Loucy (cell line): ENCODE results near the gene PTPRN2.

ENCODE experiments used
- H2AFZ ChIP-seq: fragments of 200-600 bp; sonication (generic); 2 replicates; pipeline ENCODE4 v1.6.0; 2016; ENCODE audit warnings: antibody characterized with exemption, mild to moderate bottlenecking, low read length, moderate library complexity
- H3F3A ChIP-seq: fragments of 200-600 bp; 2 replicates; pipeline ENCODE4 v1.6.0; 2016; ENCODE audit warnings: antibody characterized with exemption, low read depth, mild to moderate bottlenecking
- H3K27me3 ChIP-seq: fragments of 200-600 bp; sonication (generic); 2 replicates; pipeline ENCODE4 v1.6.1; 2014; ENCODE audit warnings: low read length, mild to moderate bottlenecking; ENCODE audit not compliant: insufficient read depth, poor library complexity, severe bottlenecking
- H3K36me3 ChIP-seq: fragments of 200-600 bp; sonication (generic); 2 replicates; pipeline ENCODE4 v1.6.1; 2016; ENCODE audit warnings: low read length; ENCODE audit not compliant: insufficient read depth
- H3K4me1 ChIP-seq: fragments of 200-600 bp; sonication (generic); 2 replicates; pipeline ENCODE4 v1.5.1; 2014; ENCODE audit warnings: low read length, mild to moderate bottlenecking; ENCODE audit not compliant: insufficient read depth, poor library complexity, severe bottlenecking
- H3K4me2 ChIP-seq: fragments of 200-600 bp; sonication (generic); 2 replicates; pipeline ENCODE4 v1.6.0; 2014; ENCODE audit warnings: antibody characterized with exemption, low read length, low read depth, mild to moderate bottlenecking; ENCODE audit not compliant: poor library complexity, severe bottlenecking
- H3K4me3 ChIP-seq: fragments of 200-600 bp; sonication (generic); 2 replicates; pipeline ENCODE4 v1.5.1; 2014; ENCODE audit warnings: low read length, mild to moderate bottlenecking, mixed read lengths; ENCODE audit not compliant: poor library complexity, severe bottlenecking
- H3K79me2 ChIP-seq: fragments of 200-600 bp; sonication (generic); 2 replicates; pipeline ENCODE4 v1.6.1; 2014; ENCODE audit warnings: low read length; ENCODE audit not compliant: insufficient read depth
- H3K9ac ChIP-seq: fragments of 200-600 bp; sonication (generic); 2 replicates; pipeline ENCODE4 v1.6.0; 2014; ENCODE audit warnings: mild to moderate bottlenecking, low read depth, low read length, moderate library complexity; ENCODE audit not compliant: poor library complexity, severe bottlenecking
- H3K9me2 ChIP-seq: fragments of 200-600 bp; sonication (generic); replicated peaks from 2 replicates; pipeline ENCODE4 v1.6.1; 2016; ENCODE audit warnings: low read depth, low read length, mixed read lengths
- H3K9me3 ChIP-seq: fragments of 200-600 bp; sonication (generic); 2 replicates; pipeline ENCODE4 v1.6.1; 2014; ENCODE audit warnings: mild to moderate bottlenecking, antibody characterized with exemption, low read length, low read depth; ENCODE audit not compliant: insufficient read depth
- H4K20me1 ChIP-seq: fragments of 200-600 bp; sonication (generic); 2 replicates; pipeline ENCODE4 v1.6.0; 2014; ENCODE audit warnings: antibody characterized with exemption, low read length, mild to moderate bottlenecking; ENCODE audit not compliant: insufficient read depth, poor library complexity, severe bottlenecking
- EZH2phosphoT487 ChIP-seq: fragments of 200-600 bp; IDR thresholded peaks from 2 replicates; pipeline ENCODE4 v1.6.1; 2018; ENCODE audit warnings: antibody characterized with exemption, mild to moderate bottlenecking, moderate library complexity, borderline replicate concordance
- TF ChIP-seq, protein P1 (sequence below): fragments of 200-600 bp; sonication (generic); conservative IDR thresholded peaks from 2 replicates; pipeline ENCODE4 v1.5.1; 2014; ENCODE audit warnings: mild to moderate bottlenecking, antibody characterized with exemption, low read length

Gene PTPRN2

DNA sequence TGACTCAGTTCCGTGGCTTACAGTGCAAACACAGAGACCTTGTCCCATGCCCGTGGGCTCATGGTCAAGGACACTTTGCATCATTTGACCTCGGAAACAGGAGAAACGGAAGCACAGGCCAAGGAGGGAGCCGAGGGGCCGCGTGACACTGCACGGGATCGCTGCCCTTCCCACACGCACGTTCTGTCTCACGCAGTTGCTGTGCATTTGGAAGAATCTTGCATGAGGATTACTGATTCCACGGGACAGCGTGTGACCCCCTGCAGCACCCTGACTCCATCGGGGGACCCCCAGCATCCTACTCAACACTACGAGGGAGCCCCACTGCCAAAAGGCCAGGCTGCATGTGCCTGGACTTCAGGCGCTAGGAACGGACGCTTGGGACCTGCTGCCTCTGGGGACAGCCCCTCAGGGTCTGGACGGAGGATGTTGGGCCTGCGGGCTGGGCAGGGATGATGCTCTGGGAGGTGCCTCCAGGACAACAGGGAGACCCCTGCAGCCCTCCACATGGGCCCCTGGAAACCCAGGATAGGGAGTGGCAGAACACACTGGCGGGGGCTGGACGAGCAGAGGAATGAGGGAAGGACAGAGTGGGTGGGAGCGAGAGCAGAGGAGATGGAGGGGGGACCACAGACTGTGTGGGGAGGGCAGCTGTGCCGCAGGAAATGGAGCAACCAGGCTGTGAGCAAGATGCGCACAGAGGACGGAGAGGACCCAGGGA, 1028.6 kb downstream of the PTPRN2 start:
- no peak overlapping the region for H3K4me2 ChIP-seq
- no peak overlapping the region for H2AFZ ChIP-seq
- H3K27me3 ChIP-seq: no peaks in the 10 kb centered on the region
- no peaks in the 10 kb centered on the region for H3K36me3 ChIP-seq
- H3K4me1 ChIP-seq: no peaks in the 10 kb centered on the region
- H3K9me3 ChIP-seq: no peaks in the 10 kb centered on the region; the same call in 1 of the 2 replicates
- H3K4me3 ChIP-seq: no peak overlapping the region
- H3K9me2 ChIP-seq: no peaks in the 10 kb centered on the region
- H3K79me2 ChIP-seq: no peaks in the 10 kb centered on the region
- no peak overlapping the region for H3K9ac ChIP-seq
- H4K20me1 ChIP-seq: no peaks in the 10 kb centered on the region
- H3F3A ChIP-seq: no peaks in the 10 kb centered on the region
- TF ChIP-seq, protein P1, sequence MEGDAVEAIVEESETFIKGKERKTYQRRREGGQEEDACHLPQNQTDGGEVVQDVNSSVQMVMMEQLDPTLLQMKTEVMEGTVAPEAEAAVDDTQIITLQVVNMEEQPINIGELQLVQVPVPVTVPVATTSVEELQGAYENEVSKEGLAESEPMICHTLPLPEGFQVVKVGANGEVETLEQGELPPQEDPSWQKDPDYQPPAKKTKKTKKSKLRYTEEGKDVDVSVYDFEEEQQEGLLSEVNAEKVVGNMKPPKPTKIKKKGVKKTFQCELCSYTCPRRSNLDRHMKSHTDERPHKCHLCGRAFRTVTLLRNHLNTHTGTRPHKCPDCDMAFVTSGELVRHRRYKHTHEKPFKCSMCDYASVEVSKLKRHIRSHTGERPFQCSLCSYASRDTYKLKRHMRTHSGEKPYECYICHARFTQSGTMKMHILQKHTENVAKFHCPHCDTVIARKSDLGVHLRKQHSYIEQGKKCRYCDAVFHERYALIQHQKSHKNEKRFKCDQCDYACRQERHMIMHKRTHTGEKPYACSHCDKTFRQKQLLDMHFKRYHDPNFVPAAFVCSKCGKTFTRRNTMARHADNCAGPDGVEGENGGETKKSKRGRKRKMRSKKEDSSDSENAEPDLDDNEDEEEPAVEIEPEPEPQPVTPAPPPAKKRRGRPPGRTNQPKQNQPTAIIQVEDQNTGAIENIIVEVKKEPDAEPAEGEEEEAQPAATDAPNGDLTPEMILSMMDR: no peak
- TF ChIP-seq EZH2phosphoT487: no peak

DNA sequence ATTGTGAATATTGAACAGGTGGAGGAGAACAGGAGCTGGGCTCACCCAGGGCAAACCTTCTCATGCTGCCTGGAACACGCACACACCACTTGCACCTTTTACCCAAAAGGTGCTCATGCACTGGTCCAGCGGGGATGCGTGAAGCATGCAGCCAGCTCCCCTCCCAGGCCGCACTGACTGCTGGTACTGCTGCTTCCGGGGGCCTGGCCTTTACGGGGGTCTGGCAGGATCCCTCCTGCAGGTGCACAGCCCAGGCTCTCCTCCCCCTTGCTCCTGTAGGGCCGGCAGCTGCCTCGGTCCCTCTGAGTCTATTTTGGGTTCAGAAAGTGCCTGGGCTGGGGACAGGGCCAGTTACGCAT, 1029.1 kb downstream of the PTPRN2 start:
- TF ChIP-seq, protein P1: no peak
- no peak for TF ChIP-seq EZH2phosphoT487
- Histone ChIP-seq H3K4me1 (no peaks in the 10 kb centered on the region), H3K9ac (no peak overlapping the region), H3K27me3 (no peaks in the 10 kb centered on the region), H4K20me1 (no peaks in the 10 kb centered on the region), H3K79me2 (no peaks in the 10 kb centered on the region), H3F3A (no peaks in the 10 kb centered on the region), H3K9me2 (no peaks in the 10 kb centered on the region), H3K4me3 (no peak overlapping the region), H3K4me2 (no peak overlapping the region), H2AFZ (no peak overlapping the region), H3K9me3 (no peaks in the 10 kb centered on the region; the same call in 1 of the 2 replicates), H3K36me3 (no peaks in the 10 kb centered on the region)

DNA sequence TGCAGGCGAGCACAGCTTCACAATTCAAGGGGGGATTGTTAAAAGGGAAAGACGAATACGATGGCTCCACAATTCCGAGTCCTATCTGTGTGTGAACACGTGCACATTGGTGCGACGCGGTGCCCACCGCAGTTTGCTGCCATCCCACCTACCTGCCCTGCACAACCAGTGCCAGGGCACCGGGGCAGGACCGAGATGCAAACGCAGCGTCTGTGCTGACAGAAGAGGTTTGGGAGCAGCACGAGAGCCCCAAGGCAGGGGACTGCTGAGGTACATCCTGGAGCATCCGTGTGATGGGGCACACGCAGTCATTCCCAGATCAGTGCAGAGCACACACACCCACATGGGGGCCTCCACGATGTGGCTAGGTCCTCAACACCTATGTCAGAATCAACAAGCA, 1029.6 kb downstream of the PTPRN2 start:
- H3K27me3 ChIP-seq: no peaks in the 10 kb centered on the region
- no peaks in the 10 kb centered on the region for H3K36me3 ChIP-seq
- no peaks in the 10 kb centered on the region for H4K20me1 ChIP-seq
- no peak overlapping the region for H2AFZ ChIP-seq
- no peaks in the 10 kb centered on the region; the same call in 1 of the 2 replicates for H3K9me3 ChIP-seq
- H3K9ac ChIP-seq: no peak overlapping the region
- H3K4me2 ChIP-seq: no peak overlapping the region
- H3F3A ChIP-seq: no peaks in the 10 kb centered on the region
- TF ChIP-seq EZH2phosphoT487: no peak
- TF ChIP-seq, protein P1: no peak
- no peaks in the 10 kb centered on the region for H3K4me1 ChIP-seq
- no peaks in the 10 kb centered on the region for H3K9me2 ChIP-seq
- H3K79me2 ChIP-seq: no peaks in the 10 kb centered on the region
- H3K4me3 ChIP-seq: no peak overlapping the region
